Uterus (tissue), 2 donors: ENCODE data around the gene RBBP8.

Experiments
- CTCF ChIP-seq, 4 experiments: fragments of 200-600 bp in 2 of 4; fragments of 450-650 bp in 2 of 4; sonication (generic) in 2 of 4; IDR thresholded peaks; one replicate each; pipeline ENCODE4 v1.5.1; 2016 to 2019; ENCODE audit warnings: antibody characterized with exemption in 4 of 4, mild to moderate bottlenecking in 2 of 4, moderate library complexity in 1 of 4
- POLR2A ChIP-seq, 2 donors: fragments of 450-650 bp; IDR thresholded peaks; one replicate each; pipeline ENCODE4 v1.6.1; 2016; ENCODE audit warnings: antibody characterized with exemption in 2 of 2, mild to moderate bottlenecking in 1 of 2, moderate library complexity in 1 of 2

DNA sequence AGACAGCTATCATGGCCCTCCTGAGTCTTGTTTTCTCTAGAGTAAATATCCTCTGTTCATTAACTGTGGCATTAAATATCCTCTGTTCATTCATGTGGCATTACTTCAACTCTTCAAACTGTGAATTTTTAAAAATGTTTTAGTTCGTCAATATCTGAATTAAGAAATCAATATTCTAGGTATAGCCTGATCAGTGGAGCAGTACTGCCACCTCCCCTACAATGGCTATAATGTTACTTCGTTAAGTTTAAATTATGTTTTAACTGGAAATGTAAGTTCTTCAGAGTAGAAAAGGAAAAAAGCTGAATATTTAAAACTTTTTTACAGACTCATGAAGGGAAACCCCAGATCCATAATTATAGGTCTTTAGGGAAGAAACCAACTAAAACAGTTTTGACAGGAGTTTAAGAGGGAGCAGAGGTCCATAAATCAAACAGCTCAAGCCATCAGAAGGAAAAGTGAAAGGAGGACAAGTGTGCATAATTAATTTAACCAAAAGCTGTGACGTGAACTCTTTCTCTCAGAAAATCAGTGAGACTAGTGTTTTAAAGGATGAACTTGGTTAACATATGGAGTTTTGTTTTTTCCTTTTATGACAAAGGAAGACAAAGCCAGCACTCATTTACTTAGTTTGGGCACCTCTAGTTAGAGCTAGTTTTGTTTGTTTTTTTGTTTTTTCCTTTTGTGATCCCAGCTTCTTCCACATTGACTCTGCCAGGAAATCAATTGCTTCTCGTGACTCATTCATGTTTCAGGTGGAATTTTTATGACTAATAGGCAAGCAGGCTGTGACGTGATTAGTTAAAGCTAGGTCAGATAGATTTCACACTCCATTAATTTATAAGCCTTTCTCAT is 44.9 kb downstream of the RBBP8 start:
- TF ChIP-seq CTCF (IDR thresholded peaks at IDR 0.05) (no peak), POLR2A (IDR thresholded peaks at IDR 0.05) (no peak)
